HepG2 (cell line): Measurements from ENCODE around the gene ALX4. TPM values are rescaled to one million over a fixed set of nuclear protein-coding genes. Genes with fewer than 3 reads are reported as not detected.

ENCODE experiments used
- ATF4 ChIP-seq, 2 experiments: fragments of 450-650 bp in 1 of 2; sonication (generic) in 1 of 2; formaldehyde crosslinking; IDR thresholded peaks; 2 replicates each; pipeline versions ENCODE4 v1.5.0 to v1.8.0; 2020 to 2022; ENCODE audit warnings: mild to moderate bottlenecking in 1 of 2, missing genetic modification reagents in 1 of 2
- HNF1B ChIP-seq: sonication (generic); formaldehyde crosslinking; IDR thresholded peaks from 2 replicates; pipeline ENCODE4 v1.5.1; 2020; ENCODE audit warnings: mild to moderate bottlenecking, moderate library complexity, missing genetic modification reagents
- HNRNPH1 ChIP-seq: fragments of 200-400 bp; formaldehyde crosslinking; optimal IDR thresholded peaks from 2 replicates; pipeline ENCODE3; 2017; ENCODE audit warnings: mild to moderate bottlenecking, low read depth, low read length
- KLF13 ChIP-seq: sonication (generic); formaldehyde crosslinking; IDR thresholded peaks from 2 replicates; pipeline ENCODE4 v1.4.0; 2020; ENCODE audit warnings: mild to moderate bottlenecking, missing genetic modification reagents
- KLF6 ChIP-seq: IDR thresholded peaks from 2 replicates; pipeline ENCODE4 v1.8.0; 2016; ENCODE audit warnings: missing biosample characterization, missing genetic modification reagents
- NBN ChIP-seq: fragments of 450-650 bp; conservative IDR thresholded peaks from 2 replicates; pipeline ENCODE4 v1.6.1; 2017
- PCBP1 ChIP-seq: fragments of 200-400 bp; formaldehyde crosslinking; IDR thresholded peaks from 2 replicates; pipeline ENCODE4 v1.6.1; 2017; ENCODE audit warnings: mild to moderate bottlenecking, low read depth, low read length, borderline replicate concordance
- REST ChIP-seq, 2 experiments: IDR thresholded peaks; 2 replicates each; pipeline ENCODE4 v1.6.1; 2011 to 2012; ENCODE audit warnings: low read length in 2 of 2, borderline replicate concordance in 1 of 2, low read depth in 1 of 2, mild to moderate bottlenecking in 1 of 2, moderate library complexity in 1 of 2
- RXRB ChIP-seq: IDR thresholded peaks from 2 replicates; pipeline ENCODE4 v1.6.1; 2016; ENCODE audit warnings: borderline replicate concordance, missing genetic modification reagents, missing compliant biosample characterization
- SMYD3 ChIP-seq: sonication (generic); formaldehyde crosslinking; IDR thresholded peaks from 2 replicates; pipeline ENCODE4 v1.8.1; 2023; ENCODE audit warnings: mild to moderate bottlenecking, missing genetic modification reagents
- SNAPC2 ChIP-seq: sonication (generic); formaldehyde crosslinking; IDR thresholded peaks from 2 replicates; pipeline ENCODE4 v1.8.1; 2022; ENCODE audit warnings: mild to moderate bottlenecking, missing genetic modification reagents
- TFE3 ChIP-seq: IDR thresholded peaks from 2 replicates; pipeline ENCODE4 v1.6.1; 2016
- ZBTB43 ChIP-seq: sonication (generic); formaldehyde crosslinking; conservative IDR thresholded peaks from 2 replicates; pipeline ENCODE4 v1.4.0; 2020; ENCODE audit warnings: missing genetic modification reagents
- ZNF292 ChIP-seq: sonication (generic); formaldehyde crosslinking; IDR thresholded peaks from 2 replicates; pipeline ENCODE4 v1.8.1; 2022; ENCODE audit warnings: mild to moderate bottlenecking, low read depth, missing genetic modification reagents, borderline replicate concordance
- ZNF512 ChIP-seq: sonication (generic); formaldehyde crosslinking; IDR thresholded peaks from 2 replicates; pipeline ENCODE4 v1.4.0; 2020; ENCODE audit warnings: mild to moderate bottlenecking, missing genetic modification reagents
- ZNF562 ChIP-seq: sonication (generic); formaldehyde crosslinking; IDR thresholded peaks from 2 replicates; pipeline ENCODE4 v1.8.0; 2022; ENCODE audit warnings: missing genetic modification reagents, borderline replicate concordance
- ZNF780A ChIP-seq: sonication (generic); formaldehyde crosslinking; IDR thresholded peaks from 2 replicates; pipeline ENCODE4 v1.8.0; 2022; ENCODE audit warnings: mild to moderate bottlenecking, missing genetic modification reagents, moderate library complexity
- ZSCAN20 ChIP-seq: sonication (generic); formaldehyde crosslinking; IDR thresholded peaks from 2 replicates; pipeline ENCODE4 v1.4.0; 2020; ENCODE audit warnings: missing genetic modification reagents, mild to moderate bottlenecking, borderline replicate concordance
- polyA plus RNA-seq, 8 experiments: library from polyadenylated mRNA; depleted of rRNA in 3 of 8; stranded (reverse) in 7 of 8; unstranded in 1 of 8; fragments of >200 nt; fragmentation: Illumina TruSeq in 4 of 8; extraction: Trizol in 4 of 8; gene quantifications; 2 replicates each; pipeline versions ENCODE4 v1.2.1 to v1.2.3, GENCODE V29; 2011 to 2016; ENCODE audit warnings: low read depth in 4 of 8, missing spikeins in 1 of 8, mixed read lengths in 1 of 8; ENCODE audit not compliant: insufficient read depth in 1 of 8
- total RNA-seq, 5 experiments: library from RNA; depleted of rRNA; stranded (reverse); fragments of >200 nt; fragmentation: Illumina TruSeq; extraction: Trizol; gene quantifications; 2 replicates each; pipeline ENCODE4 v1.2.3, GENCODE V29; 2016; ENCODE audit warnings: low read depth in 1 of 5

ALX4 gene
- total and polyA plus RNA-seq, 2 of the 13 experiments (the other 11 are each of a cell fraction or from before 2014, with no cell fraction given) = not detected

GRCh38 chr11:44243595-44244343 is 66.2 kb downstream of the ALX4 start (continued):
- no peak for TF ChIP-seq ZNF512 (CRISPR knock-in tag)
- TF ChIP-seq ZNF562 (CRISPR knock-in tag) = no peak
- no peak for TF ChIP-seq KLF6 (CRISPR knock-in tag)
- no peak for TF ChIP-seq ZNF292 (CRISPR knock-in tag)
- TF ChIP-seq HNRNPH1 = no peak
- no peak for TF ChIP-seq PCBP1
- no peak for TF ChIP-seq REST (IDR thresholded peaks at IDR 0.05; ENCODE audit: borderline replicate concordance in 1 of 2, low read depth in 1 of 2, low read length in 2 of 2)
- no peak for TF ChIP-seq SNAPC2 (CRISPR knock-in tag)
- no peak for TF ChIP-seq KLF13
- TF ChIP-seq HNF1B = no peak
- TF ChIP-seq ZSCAN20 = no peak
- no peak for TF ChIP-seq NBN
- TF ChIP-seq TFE3 (CRISPR knock-in tag) = 0 out of 2 replicates have a peak, but pooled peaks have one; percentile 30
- TF ChIP-seq SMYD3 (CRISPR knock-in tag) = no peak
- no peak for TF ChIP-seq ATF4 (CRISPR knock-in tag; IDR thresholded peaks at IDR 0.05)
- peak; percentile 61; the same call in 1 of the 2 replicates for TF ChIP-seq RXRB (CRISPR knock-in tag)
- TF ChIP-seq ZBTB43 (CRISPR knock-in tag) = no peak
- TF ChIP-seq ZNF780A = no peak
